ENCODE data around the gene APH1A.
"Not testable (repeated sequence)": the region's sequence is repeated elsewhere in the genome, so short reads cannot be mapped to it uniquely, and the experiment has no call there.

The APH1A gene

DNA sequence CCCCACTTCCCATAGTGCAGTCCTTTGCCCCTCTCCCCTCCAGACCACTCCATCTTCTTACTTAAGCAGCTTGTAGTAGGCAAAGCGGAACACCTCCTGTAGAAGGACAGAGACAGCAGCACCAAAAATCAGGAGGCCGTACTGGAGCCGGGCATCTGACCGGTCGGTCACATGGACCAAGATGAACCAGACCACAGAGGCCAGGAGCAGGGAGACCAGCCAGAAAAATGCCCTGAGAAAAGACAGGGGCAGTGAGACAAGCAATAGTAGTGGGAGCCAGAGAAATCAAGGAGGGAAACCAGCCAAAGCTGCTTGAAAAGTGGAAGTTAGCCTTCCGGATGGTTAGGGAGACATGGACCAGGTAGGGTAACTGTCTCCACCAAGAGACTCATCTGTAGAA, 920 bp downstream of the APH1A start:
- DNase-seq: no peak

- DNase-seq: no peak
Observed at GRCh38 chr1:150263549-150263948, 5.3 kb downstream of the APH1A start.

GRCh38 chr1:150262388-150263320, 6.2 kb downstream of the APH1A start:
- no peak for DNase-seq

DNA sequence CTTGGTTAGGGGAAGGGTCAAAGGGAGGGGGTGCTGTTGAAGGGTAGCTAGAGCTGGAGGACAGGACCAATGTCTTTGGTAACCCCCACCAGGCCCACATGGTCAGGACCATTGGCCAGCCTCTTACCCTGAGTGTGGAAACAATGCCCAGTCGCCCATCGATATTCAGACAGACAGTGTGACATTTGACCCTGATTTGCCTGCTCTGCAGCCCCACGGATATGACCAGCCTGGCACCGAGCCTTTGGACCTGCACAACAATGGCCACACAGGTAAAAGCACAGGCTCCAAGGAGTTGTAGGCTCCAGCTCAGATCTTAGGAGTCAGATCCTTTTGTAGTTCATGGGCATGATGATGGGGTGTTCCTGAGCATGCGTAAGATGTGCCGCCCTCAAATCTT, 7.4 kb downstream of the APH1A start:
- DNase-seq: no peak

DNA sequence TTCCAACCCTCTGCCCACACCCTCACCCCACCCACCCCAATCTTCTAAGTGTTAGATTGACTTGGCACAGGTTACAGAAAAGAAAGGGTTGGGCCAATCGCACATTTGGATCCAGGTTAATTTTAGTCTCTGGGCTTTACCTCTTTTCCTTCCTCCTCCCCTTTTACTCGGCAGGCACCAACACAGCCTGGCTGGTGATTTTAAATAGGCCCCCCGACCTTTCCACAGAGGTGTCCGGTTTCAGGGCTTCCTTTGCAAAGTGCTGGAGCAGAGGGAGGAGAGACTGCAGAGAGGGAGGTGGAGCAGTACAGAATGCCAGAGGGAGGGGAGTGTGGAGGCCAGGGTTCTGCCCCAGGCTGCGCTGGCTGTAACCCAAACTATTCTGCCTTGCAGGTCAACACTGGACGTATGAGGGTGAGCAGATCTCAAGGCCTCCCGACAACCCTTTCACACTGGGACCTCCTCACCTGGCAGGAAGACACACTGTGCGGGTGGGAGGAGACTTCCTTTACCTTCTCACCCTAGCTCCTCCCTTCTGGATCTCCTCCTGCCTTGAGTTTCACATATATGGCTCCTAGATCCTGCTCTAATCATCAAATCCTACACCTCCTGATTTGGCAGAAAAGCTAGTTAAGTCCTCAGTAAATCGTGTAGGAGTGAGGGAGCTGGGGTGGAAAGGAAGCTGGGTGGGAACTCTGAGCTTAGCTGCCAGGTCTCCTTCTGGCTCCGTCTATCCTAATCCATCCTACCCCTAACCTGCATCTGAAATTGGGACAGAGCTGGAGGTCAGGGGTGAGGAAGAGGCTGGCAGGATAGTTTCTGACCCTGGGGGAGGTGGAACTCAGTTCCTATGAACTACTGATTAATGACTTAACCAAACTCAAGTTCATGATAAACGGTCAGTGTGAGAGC, 8.8 kb downstream of the APH1A start:
- DNase-seq: no peak

DNA sequence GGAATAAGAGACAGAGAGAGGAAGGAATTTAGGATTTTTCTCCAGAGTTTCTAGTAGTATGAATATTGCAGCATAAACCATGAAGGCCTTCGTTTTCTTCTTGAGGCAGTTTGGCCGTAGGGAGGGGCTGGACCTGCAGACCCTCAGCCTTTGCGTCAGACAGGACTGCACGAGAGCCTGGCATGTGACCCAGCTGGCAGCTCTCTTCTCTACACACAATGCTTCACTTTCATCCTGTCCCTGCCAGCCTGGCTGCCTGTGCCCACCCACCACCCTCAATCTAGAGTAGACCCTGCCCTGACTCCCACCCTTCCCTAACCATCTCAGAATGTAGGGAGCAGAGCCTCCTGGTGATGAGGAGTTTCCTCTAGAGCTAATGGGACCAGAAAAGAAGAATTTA, 9.6 kb downstream of the APH1A start:
- no peak for DNase-seq

GRCh38 chr1:150257624-150258585, 10.9 kb downstream of the APH1A start, which contains the start of gene CA14:
CA14 (plus strand) TSS chr1:150257774; CDS start chr1:150258129, 355 bp downstream.
- no peak for DNase-seq

DNA sequence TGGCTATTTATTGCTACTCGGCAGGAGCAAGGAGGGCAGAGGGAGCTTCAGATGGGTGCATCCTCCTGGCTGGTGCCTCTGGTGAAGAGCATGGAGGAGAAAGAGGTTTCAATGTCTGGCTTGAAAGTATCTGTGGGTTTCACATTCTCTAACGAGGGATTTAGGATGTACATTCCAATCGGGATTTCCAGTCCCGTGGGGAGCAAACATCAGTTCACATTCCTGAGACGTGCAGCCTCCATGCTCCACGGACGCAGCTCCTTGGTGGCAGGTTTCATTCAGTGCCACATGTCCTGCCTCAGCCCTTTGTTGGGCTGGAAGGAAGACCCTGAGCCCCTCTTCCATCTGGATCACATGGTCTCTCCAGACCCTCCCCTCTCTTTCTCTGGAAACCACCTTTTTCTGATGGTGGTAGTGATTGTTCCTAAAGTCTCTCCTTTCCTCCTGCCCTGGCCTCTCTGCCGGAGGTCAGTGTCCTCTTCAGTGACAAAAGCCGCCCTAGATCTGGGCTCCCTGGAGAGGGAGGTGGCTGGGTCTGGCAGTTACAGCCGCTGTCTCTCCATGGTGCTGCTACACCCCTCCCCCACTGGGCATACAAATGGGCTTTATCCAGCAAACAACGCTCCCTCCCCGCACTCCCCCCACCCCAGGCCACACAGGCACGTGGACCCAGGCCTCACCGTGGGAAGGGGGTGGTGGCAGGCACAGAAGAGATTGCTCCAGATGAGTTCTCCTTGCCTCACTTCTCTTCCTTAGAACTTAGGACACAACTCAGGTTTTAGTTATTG, 12.1 kb downstream of the APH1A start:
- no peak for DNase-seq

DNA sequence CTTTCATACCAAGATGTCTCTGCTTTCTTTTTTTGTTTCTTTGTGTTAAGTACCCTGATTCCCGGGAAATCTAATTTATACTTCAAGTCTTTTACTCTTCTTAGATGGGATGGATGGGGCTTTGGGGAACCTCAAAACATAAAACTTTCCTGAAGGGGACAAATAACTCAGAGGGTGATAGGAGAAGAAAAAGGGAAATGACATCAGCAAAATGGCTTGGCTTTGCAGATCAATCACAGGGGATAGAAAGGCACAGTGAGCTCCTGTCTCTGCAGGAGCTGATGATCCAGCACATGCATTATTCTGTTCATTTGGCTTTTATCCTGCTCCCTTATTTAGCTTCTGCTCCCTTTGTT, 12.6 kb downstream of the APH1A start:
- no peak for DNase-seq

DNA sequence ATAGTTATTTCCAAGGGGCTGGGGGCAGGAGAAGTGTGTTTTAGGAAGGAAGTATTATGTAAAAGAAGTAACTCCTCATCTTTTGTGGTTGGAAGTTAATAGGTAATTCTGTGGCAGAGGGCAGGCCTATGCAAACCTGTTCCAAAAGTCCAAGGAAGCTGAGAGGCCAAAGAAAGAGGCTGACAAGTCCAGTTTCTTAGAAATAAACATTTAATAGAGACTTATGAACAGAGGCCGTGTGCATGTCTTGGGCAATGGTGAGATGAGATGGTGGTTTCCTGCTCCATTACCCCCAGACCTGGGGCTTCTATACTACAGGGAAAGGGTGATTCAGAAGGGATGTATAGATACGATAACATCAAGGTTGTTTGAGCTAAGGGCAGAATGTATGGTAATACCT, 18.9 kb downstream of the APH1A start:
- no peak for DNase-seq

DNA sequence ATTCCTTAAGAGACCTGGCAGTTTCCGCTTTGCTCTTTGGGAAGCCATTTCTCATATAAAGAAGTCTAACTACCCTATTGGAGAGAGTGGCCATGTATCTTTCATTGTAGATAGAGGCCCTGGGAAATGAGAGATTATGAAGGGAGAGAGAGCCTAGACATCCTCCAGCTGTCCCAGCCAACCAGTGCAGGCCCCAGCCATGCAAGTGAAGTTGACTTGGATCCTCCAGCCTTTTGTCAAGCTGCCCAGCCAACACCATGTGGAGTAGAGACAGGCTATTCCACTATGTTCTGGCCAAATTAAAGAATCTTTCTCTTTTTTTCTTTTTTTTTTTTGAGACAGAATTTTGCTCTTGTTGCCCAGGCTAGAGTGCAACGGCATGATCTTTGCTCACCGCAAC, 25.8 kb downstream of the APH1A start:
- DNase-seq: no peak

GRCh38 chr1:150237746-150238145, 31.1 kb downstream of the APH1A start:
- DNase-seq: no peak

GRCh38 chr1:150237176-150237575, 31.6 kb downstream of the APH1A start:
- not testable (repeated sequence) for DNase-seq

GRCh38 chr1:150236614-150237100, 32.2 kb downstream of the APH1A start:
- DNase-seq: no peak

DNA sequence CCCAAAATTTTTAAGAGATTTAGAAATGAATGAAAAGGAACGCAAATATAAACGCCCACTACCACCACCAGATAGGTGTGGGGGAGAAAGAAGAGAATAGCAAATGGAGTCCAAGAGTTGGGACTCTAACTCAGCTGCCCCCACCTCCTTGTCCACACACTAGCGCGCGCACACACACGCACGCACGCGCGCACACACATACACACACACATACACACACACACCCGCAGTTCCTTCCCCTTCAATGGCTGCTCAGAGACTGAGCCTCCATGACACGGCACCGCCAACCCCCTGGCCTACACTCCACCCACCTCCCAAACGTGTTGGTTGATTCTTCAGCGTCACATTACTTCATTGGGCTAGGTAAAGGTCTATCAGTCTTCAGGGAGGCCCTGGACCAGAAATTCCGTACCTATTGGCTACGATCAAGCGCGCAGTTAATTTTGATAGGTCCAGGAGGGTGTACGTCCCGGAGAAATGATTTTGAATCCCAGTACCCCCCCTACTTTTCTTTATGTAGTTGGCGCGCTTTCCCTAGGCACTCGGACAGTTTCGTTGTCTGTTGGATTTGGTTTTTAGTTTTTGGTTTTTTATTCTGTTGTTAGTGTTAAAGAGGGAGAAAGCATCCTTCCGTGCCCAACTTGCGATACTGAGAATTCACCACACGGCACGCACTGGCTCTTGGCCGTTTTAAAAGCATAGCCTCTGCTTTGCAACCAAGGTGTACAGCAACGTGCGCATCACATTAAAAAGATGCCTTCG, 32.8 kb downstream of the APH1A start, which contains the start of gene ANP32E:
TSS of gene ANP32E (minus strand) at position 261 of the 762 bp plus-strand sequence. CDS start 326 bp downstream, outside the sequence.
- peak; percentile 97 to 98 for DNase-seq

GRCh38 chr1:150235294-150235851, 33.4 kb downstream of the APH1A start:
- peak; percentile 20 to 43 for DNase-seq

GRCh38 chr1:150234566-150235293, 34.1 kb downstream of the APH1A start:
- peak; percentile 92 to 94 for DNase-seq

DNA sequence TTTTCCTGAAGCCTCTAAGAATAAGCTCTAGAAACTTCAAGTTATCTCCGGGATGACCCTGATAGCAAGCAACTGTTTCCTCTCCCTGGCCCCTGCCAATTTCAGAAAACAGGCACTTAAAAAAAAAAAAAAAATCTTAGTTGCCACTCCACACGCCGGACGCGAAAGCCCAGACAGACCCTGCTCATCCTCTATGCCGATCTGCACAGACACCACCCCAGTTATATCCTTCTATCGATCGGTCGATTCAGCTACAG, 34.6 kb downstream of the APH1A start:
- no peak for DNase-seq
